Sigmoid colon (tissue), 4 donors: ENCODE results near the gene PLS3.

ENCODE experiments used
- EP300 ChIP-seq, 4 donors: sonication (generic); formaldehyde crosslinking; IDR thresholded peaks; one replicate each; pipeline ENCODE4 v1.6.1; 2017; ENCODE audit warnings: antibody characterized with exemption in 4 of 4
- POLR2A ChIP-seq, 2 donors: fragments of 450-650 bp; IDR thresholded peaks; one replicate each; pipeline ENCODE4 v1.6.1; 2016; ENCODE audit warnings: antibody characterized with exemption in 2 of 2, mild to moderate bottlenecking in 2 of 2, moderate library complexity in 2 of 2
- POLR2AphosphoS5 ChIP-seq, 4 donors: sonication (generic); formaldehyde crosslinking; IDR thresholded peaks; one replicate each; pipeline ENCODE4 v1.6.1; 2017; ENCODE audit warnings: antibody characterized with exemption in 4 of 4
- TF ChIP-seq, protein P1 (sequence below), 4 experiments: fragments of 450-650 bp in 3 of 4; fragments of 200-600 bp in 1 of 4; IDR thresholded peaks; one replicate each; pipeline ENCODE4 v1.5.1; 2016 to 2019; ENCODE audit warnings: antibody characterized with exemption in 4 of 4, mild to moderate bottlenecking in 3 of 4, moderate library complexity in 2 of 4

GRCh38 chrX:115665122-115665521, 104.1 kb downstream of the PLS3 start:
- TF ChIP-seq, protein P1, sequence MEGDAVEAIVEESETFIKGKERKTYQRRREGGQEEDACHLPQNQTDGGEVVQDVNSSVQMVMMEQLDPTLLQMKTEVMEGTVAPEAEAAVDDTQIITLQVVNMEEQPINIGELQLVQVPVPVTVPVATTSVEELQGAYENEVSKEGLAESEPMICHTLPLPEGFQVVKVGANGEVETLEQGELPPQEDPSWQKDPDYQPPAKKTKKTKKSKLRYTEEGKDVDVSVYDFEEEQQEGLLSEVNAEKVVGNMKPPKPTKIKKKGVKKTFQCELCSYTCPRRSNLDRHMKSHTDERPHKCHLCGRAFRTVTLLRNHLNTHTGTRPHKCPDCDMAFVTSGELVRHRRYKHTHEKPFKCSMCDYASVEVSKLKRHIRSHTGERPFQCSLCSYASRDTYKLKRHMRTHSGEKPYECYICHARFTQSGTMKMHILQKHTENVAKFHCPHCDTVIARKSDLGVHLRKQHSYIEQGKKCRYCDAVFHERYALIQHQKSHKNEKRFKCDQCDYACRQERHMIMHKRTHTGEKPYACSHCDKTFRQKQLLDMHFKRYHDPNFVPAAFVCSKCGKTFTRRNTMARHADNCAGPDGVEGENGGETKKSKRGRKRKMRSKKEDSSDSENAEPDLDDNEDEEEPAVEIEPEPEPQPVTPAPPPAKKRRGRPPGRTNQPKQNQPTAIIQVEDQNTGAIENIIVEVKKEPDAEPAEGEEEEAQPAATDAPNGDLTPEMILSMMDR (IDR thresholded peaks at IDR 0.05), result no peak
- TF ChIP-seq POLR2A (IDR thresholded peaks at IDR 0.05) (no peak), EP300 (IDR thresholded peaks at IDR 0.05) (no peak), POLR2AphosphoS5 (IDR thresholded peaks at IDR 0.05) (no peak)
